ENCODE results near the gene PMEPA1. TPM values are rescaled to one million over a fixed set of nuclear protein-coding genes. Genes with fewer than 3 reads are reported as not detected.
A peak's percentile ranks its signal among the peaks of the same experiment; 100 is the strongest.

The PMEPA1 gene
- total RNA-seq: 26.3 TPM

- intact Hi-C loops (cut with DNase I): no loop called here
Measured at GRCh38 chr20:57709823-57710799, at the start of gene PMEPA1. Gene PMEPA1, minus strand, starts transcription at chr20:57710015. Its CDS starts 433 bp downstream, at chr20:57709582.

GRCh38 chr20:57757767-57758166 lies 48.0 kb upstream of the PMEPA1 start:
- intact Hi-C loops (cut with DNase I): no loop called here
- no peak for ATAC-seq
- DNase-seq (ENCODE audit: low spot score): no peak

More at GRCh38 chr20:57709823-57710799, at the start of gene PMEPA1:
- ATAC-seq (peak; percentile 92), DNase-seq (ENCODE audit: low spot score) (peak; percentile 97)

- intact Hi-C loops (cut with DNase I): no loop called here
- DNase-seq (ENCODE audit: low spot score) (peak; percentile 7), ATAC-seq (no peak)
Measured at GRCh38 chr20:57756921-57757320, 47.1 kb upstream of the PMEPA1 start.

GRCh38 chr20:57756213-57756612 lies 46.4 kb upstream of the PMEPA1 start:
- DNase-seq (ENCODE audit: low spot score) (peak; percentile 9), ATAC-seq (no peak)
- intact Hi-C loops (cut with DNase I): no loop called here

- intact Hi-C loops (cut with DNase I): no loop called here
- DNase-seq (ENCODE audit: low spot score): peak; percentile 3
- no peak for ATAC-seq
Measured at GRCh38 chr20:57755609-57756008, 45.8 kb upstream of the PMEPA1 start.

- no peak for ATAC-seq
Measured at GRCh38 chr20:57754190-57754589, 44.4 kb upstream of the PMEPA1 start.

GRCh38 chr20:57753332-57754164 lies 43.7 kb upstream of the PMEPA1 start:
- intact Hi-C loops (cut with DNase I): no loop called here
- ATAC-seq (no peak), DNase-seq (ENCODE audit: low spot score) (peak; percentile 31)

More at GRCh38 chr20:57754190-57754589, 44.4 kb upstream of the PMEPA1 start:
- intact Hi-C loops (cut with DNase I): no loop called here
- DNase-seq (ENCODE audit: low spot score): no peak

GRCh38 chr20:57751411-57751810 lies 41.6 kb upstream of the PMEPA1 start:
- DNase-seq (ENCODE audit: low spot score) (no peak), ATAC-seq (no peak)
- intact Hi-C loops (cut with DNase I): no loop called here

GRCh38 chr20:57749869-57750268 lies 40.1 kb upstream of the PMEPA1 start:
- intact Hi-C loops (cut with DNase I): no loop called here
- DNase-seq (ENCODE audit: low spot score): no peak
- no peak for ATAC-seq

- ATAC-seq: peak; percentile 43
- no peak for DNase-seq (ENCODE audit: low spot score)
- intact Hi-C loops (cut with DNase I): no loop called here
Measured at GRCh38 chr20:57749131-57749690, 39.4 kb upstream of the PMEPA1 start.

GRCh38 chr20:57748601-57749130 lies 38.9 kb upstream of the PMEPA1 start:
- intact Hi-C loops (cut with DNase I): no loop called here
- ATAC-seq (peak; percentile 89), DNase-seq (ENCODE audit: low spot score) (peak; percentile 85)

GRCh38 chr20:57747861-57748481 lies 38.2 kb upstream of the PMEPA1 start:
- peak; percentile 33 for ATAC-seq

GRCh38 chr20:57746832-57747404 lies 37.1 kb upstream of the PMEPA1 start:
- intact Hi-C loops (cut with DNase I): no loop called here
- no peak for DNase-seq (ENCODE audit: low spot score)
- ATAC-seq: no peak

More at GRCh38 chr20:57747861-57748481, 38.2 kb upstream of the PMEPA1 start:
- intact Hi-C loops (cut with DNase I): no loop called here
- DNase-seq (ENCODE audit: low spot score): no peak

- ATAC-seq (no peak), DNase-seq (ENCODE audit: low spot score) (no peak)
- intact Hi-C loops (cut with DNase I): no loop called here
Measured at GRCh38 chr20:57746201-57746600, 36.4 kb upstream of the PMEPA1 start.

GRCh38 chr20:57744206-57744605 lies 34.4 kb upstream of the PMEPA1 start:
- intact Hi-C loops (cut with DNase I): no loop called here
- DNase-seq (ENCODE audit: low spot score) (no peak), ATAC-seq (no peak)

GRCh38 chr20:57743450-57744095 lies 33.8 kb upstream of the PMEPA1 start:
- intact Hi-C loops (cut with DNase I): no loop called here
- DNase-seq (ENCODE audit: low spot score): no peak
- ATAC-seq: no peak

GRCh38 chr20:57742507-57743181 lies 32.8 kb upstream of the PMEPA1 start:
- DNase-seq (ENCODE audit: low spot score) (no peak), ATAC-seq (no peak)
- intact Hi-C loops (cut with DNase I): no loop called here

Measured in sciatic nerve (tissue), 2 donors.